Globus pallidus (tissue), 1 donor: Measurements from ENCODE around the gene LRFN4.

Source experiments
- DNase-seq: peaks from one replicate; pipeline ENCODE4 v3.0.0-alpha.2; 2015; ENCODE audit warnings: low spot score

The LRFN4 gene

GRCh38 chr11:66889960-66890359 is 33.1 kb downstream of the LRFN4 start:
- no peak for DNase-seq

GRCh38 chr11:66891851-66892660 is 35.2 kb downstream of the LRFN4 start:
- no peak for DNase-seq

- no peak for DNase-seq
Measured at GRCh38 chr11:66892911-66893310, 36.0 kb downstream of the LRFN4 start.

GRCh38 chr11:66894141-66894540 is 37.3 kb downstream of the LRFN4 start:
- no peak for DNase-seq

GRCh38 chr11:66901964-66902390 is 45.1 kb downstream of the LRFN4 start:
- DNase-seq: no peak

- DNase-seq: no peak
Measured at GRCh38 chr11:66902486-66903177, 45.8 kb downstream of the LRFN4 start.

- no peak for DNase-seq
Measured at GRCh38 chr11:66904055-66904454, 47.2 kb downstream of the LRFN4 start.

- DNase-seq: no peak
Measured at GRCh38 chr11:66904561-66904960, 47.7 kb downstream of the LRFN4 start.

- DNase-seq: no peak
Measured at GRCh38 chr11:66904981-66905521, 48.2 kb downstream of the LRFN4 start.

GRCh38 chr11:66905631-66906030 is 48.8 kb downstream of the LRFN4 start:
- no peak for DNase-seq

GRCh38 chr11:66906061-66906733 is 49.3 kb downstream of the LRFN4 start:
- DNase-seq: no peak

GRCh38 chr11:66907751-66908630 is 51.1 kb downstream of the LRFN4 start:
- no peak for DNase-seq

- DNase-seq: no peak
Measured at GRCh38 chr11:66909181-66909580, 52.3 kb downstream of the LRFN4 start.

GRCh38 chr11:66910016-66910415 is 53.2 kb downstream of the LRFN4 start:
- DNase-seq: no peak
